Measurements from ENCODE around the gene RANBP1.
A peak's percentile ranks its signal among the peaks of the same experiment; 100 is the strongest.

RANBP1 gene

GRCh38 chr22:20140107-20140445 is 24.2 kb downstream of the RANBP1 start:
- H3K9ac ChIP-seq (ENCODE audit: low read length): no peak overlapping the region
- H3K4me3 ChIP-seq (ENCODE audit: low read length): no peak overlapping the region
- H3K4me1 ChIP-seq (ENCODE audit: control insufficient read depth, low read depth, low read length): no peaks in the 10 kb centered on the region
- H3K23ac ChIP-seq (ENCODE audit: low read length): no peak overlapping the region
- H3K27ac ChIP-seq (ENCODE audit: low read depth, low read length): no peak overlapping the region
- no peak overlapping the region for H3K18ac ChIP-seq (ENCODE audit: low read length)
- no peak overlapping the region for H4K8ac ChIP-seq (ENCODE audit: low read depth, low read length)
- DNase-seq: no peak
- no peak overlapping the region for H2BK5ac ChIP-seq (ENCODE audit: low read length)
- no peak overlapping the region for H3K4me2 ChIP-seq (ENCODE audit: low read length)
- H3K56ac ChIP-seq (ENCODE audit: low read length): no peak overlapping the region
- H3K27me3 ChIP-seq (ENCODE audit: insufficient read depth, low read length, poor library complexity): no peaks in the 10 kb centered on the region
- H2BK120ac ChIP-seq (ENCODE audit: low read depth, low read length): no peak overlapping the region
- no peaks in the 10 kb centered on the region for H3K36me3 ChIP-seq (ENCODE audit: control insufficient read depth, insufficient read depth, low read length)
- H4K5ac ChIP-seq (ENCODE audit: low read length): no peak overlapping the region
- H2AK5ac ChIP-seq (ENCODE audit: low read length): no peak overlapping the region
- WGBS (ENCODE audit: extremely low coverage, insufficient coverage, low lambda C conversion rate): no CpG with 5 or more reads among the region's 11 CpGs
- H2BK15ac ChIP-seq (replicated peaks; ENCODE audit: low read depth): no peak overlapping the region
- no peak overlapping the region for H3K4ac ChIP-seq (ENCODE audit: low read depth, low read length)
- H3K79me1 ChIP-seq (ENCODE audit: low read length): peaks cover 3% of the 10 kb centered on the region
- H3K79me2 ChIP-seq (ENCODE audit: control insufficient read depth, insufficient read depth, low read length): no peaks in the 10 kb centered on the region

DNA sequence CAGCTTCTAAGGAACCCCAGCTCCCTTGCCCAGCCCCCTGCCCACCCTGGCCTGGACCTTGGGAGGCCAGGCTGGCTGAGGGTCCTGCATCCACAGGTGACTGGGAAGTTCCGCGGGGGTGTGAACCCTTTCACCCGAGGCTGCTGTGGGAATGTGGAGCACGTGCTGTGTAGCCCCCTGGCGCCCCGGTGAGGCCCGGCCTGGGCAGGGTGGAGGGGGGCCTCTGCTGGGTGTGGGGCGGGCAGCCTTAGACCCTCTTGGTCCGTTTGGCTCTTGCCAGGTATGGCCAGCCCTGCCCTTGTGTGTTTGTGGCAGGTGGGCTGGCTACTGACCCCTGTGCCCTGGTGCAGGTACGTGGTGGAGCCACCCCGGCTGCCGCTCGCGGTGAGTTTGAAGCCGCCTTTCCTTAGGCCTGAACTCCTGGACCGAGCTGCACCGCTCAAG is 24.6 kb downstream of the RANBP1 start:
- H2BK5ac ChIP-seq (ENCODE audit: low read length): no peak overlapping the region
- no peak overlapping the region for H4K8ac ChIP-seq (ENCODE audit: low read depth, low read length)
- no peak overlapping the region for H4K5ac ChIP-seq (ENCODE audit: low read length)
- no peak overlapping the region for H2AK5ac ChIP-seq (ENCODE audit: low read length)
- H3K9ac ChIP-seq (ENCODE audit: low read length): no peak overlapping the region
- no peaks in the 10 kb centered on the region for H3K4me1 ChIP-seq (ENCODE audit: control insufficient read depth, low read depth, low read length)
- H3K4me3 ChIP-seq (ENCODE audit: low read length): no peak overlapping the region
- no peak overlapping the region for H3K23ac ChIP-seq (ENCODE audit: low read length)
- H3K4ac ChIP-seq (ENCODE audit: low read depth, low read length): no peak overlapping the region
- peaks cover 3% of the 10 kb centered on the region for H3K79me1 ChIP-seq (ENCODE audit: low read length)
- no peak overlapping the region for H3K4me2 ChIP-seq (ENCODE audit: low read length)
- no peak overlapping the region for H3K56ac ChIP-seq (ENCODE audit: low read length)
- H3K27me3 ChIP-seq (ENCODE audit: insufficient read depth, low read length, poor library complexity): no peaks in the 10 kb centered on the region
- H3K36me3 ChIP-seq (ENCODE audit: control insufficient read depth, insufficient read depth, low read length): no peaks in the 10 kb centered on the region
- H2BK15ac ChIP-seq (replicated peaks; ENCODE audit: low read depth): no peak overlapping the region
- H3K18ac ChIP-seq (ENCODE audit: low read length): no peak overlapping the region
- no peak overlapping the region for H3K27ac ChIP-seq (ENCODE audit: low read depth, low read length)
- DNase-seq: no peak
- WGBS (ENCODE audit: extremely low coverage, insufficient coverage, low lambda C conversion rate): no CpG with 5 or more reads among the region's 17 CpGs
- no peak overlapping the region for H2BK120ac ChIP-seq (ENCODE audit: low read depth, low read length)
- H3K79me2 ChIP-seq (ENCODE audit: control insufficient read depth, insufficient read depth, low read length): no peaks in the 10 kb centered on the region

DNA sequence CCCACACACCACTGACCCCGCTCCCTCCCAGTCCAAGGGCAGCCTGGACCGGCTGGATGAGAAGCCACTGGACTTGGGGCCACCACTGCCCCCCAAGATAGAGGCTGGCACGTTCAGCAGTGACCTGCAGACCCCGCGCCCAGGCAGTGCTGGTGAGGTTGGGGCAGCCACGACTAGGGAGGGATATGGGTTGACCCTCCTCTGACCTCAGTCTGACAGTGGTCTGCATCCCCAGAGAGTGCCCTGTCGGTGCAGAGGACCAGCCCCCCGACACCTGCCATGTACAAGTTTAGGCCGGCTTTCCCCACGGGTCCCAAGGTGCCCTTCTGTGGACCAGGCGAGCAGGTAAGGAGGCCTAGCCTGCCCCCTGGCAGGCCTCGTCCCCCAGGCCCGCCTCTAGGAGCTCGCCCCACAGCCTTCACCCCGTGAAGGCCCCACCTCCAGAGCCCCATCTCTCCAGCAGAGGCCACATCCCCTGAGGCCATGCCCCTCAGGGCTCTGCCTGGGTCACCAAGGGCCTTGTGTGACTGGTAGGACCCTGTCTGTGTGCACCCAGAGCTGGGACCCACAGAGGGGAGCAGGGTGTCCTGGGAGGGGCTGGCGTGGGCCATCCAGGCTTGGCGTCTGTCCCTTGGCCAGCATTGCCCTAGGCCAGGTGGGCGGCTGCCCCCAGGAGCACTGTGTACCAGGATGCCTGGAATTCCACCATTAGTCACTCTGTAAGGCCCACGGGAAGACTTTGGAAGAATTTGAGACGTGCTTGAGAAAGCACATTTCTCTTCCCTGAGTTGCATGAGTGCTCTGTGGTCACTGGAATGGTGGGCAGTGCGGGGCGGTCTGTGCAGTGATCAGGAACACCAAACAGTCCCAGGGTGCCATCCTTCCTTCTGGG is 25.5 kb downstream of the RANBP1 start:
- H3K4me2 ChIP-seq (ENCODE audit: low read length): no peak overlapping the region
- no CpG with 5 or more reads among the region's 22 CpGs for WGBS (ENCODE audit: extremely low coverage, insufficient coverage, low lambda C conversion rate)

GRCh38 chr22:20142711-20143621 is 27.1 kb downstream of the RANBP1 start:
- H3K4me3 ChIP-seq (ENCODE audit: low read length): no peak overlapping the region
- no peak overlapping the region for H2BK15ac ChIP-seq (replicated peaks; ENCODE audit: low read depth)
- no peak overlapping the region for H3K4ac ChIP-seq (ENCODE audit: low read depth, low read length)
- H4K8ac ChIP-seq (ENCODE audit: low read depth, low read length): no peak overlapping the region
- no peak overlapping the region for H3K4me2 ChIP-seq (ENCODE audit: low read length)
- H3K4me1 ChIP-seq (ENCODE audit: control insufficient read depth, low read depth, low read length): no peaks in the 10 kb centered on the region
- no peak for DNase-seq
- no peak overlapping the region for H3K56ac ChIP-seq (ENCODE audit: low read length)
- no peaks in the 10 kb centered on the region for H3K79me1 ChIP-seq (ENCODE audit: low read length)
- no peaks in the 10 kb centered on the region for H3K36me3 ChIP-seq (ENCODE audit: control insufficient read depth, insufficient read depth, low read length)
- H3K27ac ChIP-seq (ENCODE audit: low read depth, low read length): no peak overlapping the region
- no peak overlapping the region for H2BK5ac ChIP-seq (ENCODE audit: low read length)
- no peak overlapping the region for H3K9ac ChIP-seq (ENCODE audit: low read length)
- no peaks in the 10 kb centered on the region for H3K27me3 ChIP-seq (ENCODE audit: insufficient read depth, low read length, poor library complexity)
- no CpG with 5 or more reads among the region's 65 CpGs for WGBS (ENCODE audit: extremely low coverage, insufficient coverage, low lambda C conversion rate)
- H3K18ac ChIP-seq (ENCODE audit: low read length): no peak overlapping the region
- no peak overlapping the region for H4K5ac ChIP-seq (ENCODE audit: low read length)
- H3K23ac ChIP-seq (ENCODE audit: low read length): no peak overlapping the region
- H2BK120ac ChIP-seq (ENCODE audit: low read depth, low read length): no peak overlapping the region
- no peaks in the 10 kb centered on the region for H3K79me2 ChIP-seq (ENCODE audit: control insufficient read depth, insufficient read depth, low read length)
- H2AK5ac ChIP-seq (ENCODE audit: low read length): no peak overlapping the region

More for the DNA sequence above, 25.5 kb downstream of the RANBP1 start:
- H3K27ac ChIP-seq (ENCODE audit: low read depth, low read length): no peak overlapping the region
- no peak overlapping the region for H2AK5ac ChIP-seq (ENCODE audit: low read length)
- H3K23ac ChIP-seq (ENCODE audit: low read length): no peak overlapping the region
- no peak overlapping the region for H2BK5ac ChIP-seq (ENCODE audit: low read length)
- no peak overlapping the region for H3K56ac ChIP-seq (ENCODE audit: low read length)
- H3K4me1 ChIP-seq (ENCODE audit: control insufficient read depth, low read depth, low read length): no peaks in the 10 kb centered on the region
- no peak overlapping the region for H3K4ac ChIP-seq (ENCODE audit: low read depth, low read length)
- H3K79me1 ChIP-seq (ENCODE audit: low read length): peaks cover 2% of the 10 kb centered on the region
- H3K27me3 ChIP-seq (ENCODE audit: insufficient read depth, low read length, poor library complexity): no peaks in the 10 kb centered on the region
- no peak overlapping the region for H4K8ac ChIP-seq (ENCODE audit: low read depth, low read length)
- no peak overlapping the region for H3K9ac ChIP-seq (ENCODE audit: low read length)
- no peak overlapping the region for H2BK15ac ChIP-seq (replicated peaks; ENCODE audit: low read depth)
- H3K18ac ChIP-seq (ENCODE audit: low read length): no peak overlapping the region
- H3K36me3 ChIP-seq (ENCODE audit: control insufficient read depth, insufficient read depth, low read length): no peaks in the 10 kb centered on the region
- no peak overlapping the region for H2BK120ac ChIP-seq (ENCODE audit: low read depth, low read length)
- no peaks in the 10 kb centered on the region for H3K79me2 ChIP-seq (ENCODE audit: control insufficient read depth, insufficient read depth, low read length)
- DNase-seq: peak; percentile 40
- no peak overlapping the region for H4K5ac ChIP-seq (ENCODE audit: low read length)
- H3K4me3 ChIP-seq (ENCODE audit: low read length): no peak overlapping the region

DNA sequence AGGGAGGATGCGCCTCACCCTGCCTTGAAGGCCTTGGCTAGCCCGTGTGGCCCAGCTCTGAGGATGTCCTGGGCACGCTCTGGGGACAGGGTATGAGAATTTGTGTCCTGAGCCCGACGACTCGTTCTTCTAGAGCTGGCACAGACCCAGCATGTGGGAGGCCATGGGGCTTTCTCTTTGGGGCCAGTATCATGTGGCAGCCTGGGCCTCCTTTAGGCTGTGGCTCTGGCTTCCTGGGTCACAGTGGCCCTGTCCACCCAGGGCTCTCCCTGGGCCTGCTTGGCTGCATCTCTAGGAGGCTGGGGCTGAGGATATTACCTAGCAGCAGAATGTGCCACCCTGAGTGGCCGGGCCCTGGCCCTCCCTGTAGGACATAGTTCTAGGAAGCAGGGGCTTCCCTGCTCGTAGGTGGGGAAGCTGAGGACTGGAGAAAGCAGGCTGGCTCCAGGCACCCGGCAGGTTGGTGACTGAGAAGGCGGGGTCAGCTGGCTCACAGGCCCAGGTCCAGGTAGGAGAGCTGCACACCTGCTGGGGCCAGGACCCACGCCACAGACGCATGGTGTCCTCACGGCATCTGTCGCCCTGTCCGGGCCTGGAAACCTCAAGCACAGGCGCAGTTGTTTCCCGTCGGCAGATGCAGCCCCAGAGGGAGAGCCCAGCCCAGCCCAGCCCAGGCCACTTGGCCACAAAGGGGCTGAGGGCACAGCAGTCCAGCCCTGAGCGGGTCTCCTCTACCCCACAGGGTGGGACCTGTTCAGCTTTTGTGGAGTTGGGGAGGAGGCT is 28.2 kb downstream of the RANBP1 start:
- Histone ChIP-seq H2AK5ac (ENCODE audit: low read length) (no peak overlapping the region), H3K4me2 (ENCODE audit: low read length) (no peak overlapping the region), H3K56ac (ENCODE audit: low read length) (no peak overlapping the region), H3K27me3 (ENCODE audit: insufficient read depth, low read length, poor library complexity) (no peaks in the 10 kb centered on the region), H3K4me1 (ENCODE audit: control insufficient read depth, low read depth, low read length) (no peaks in the 10 kb centered on the region), H3K4me3 (ENCODE audit: low read length) (no peak overlapping the region), H3K23ac (ENCODE audit: low read length) (no peak overlapping the region), H3K79me2 (ENCODE audit: control insufficient read depth, insufficient read depth, low read length) (no peaks in the 10 kb centered on the region), H4K8ac (ENCODE audit: low read depth, low read length) (no peak overlapping the region), H4K5ac (ENCODE audit: low read length) (no peak overlapping the region), H3K4ac (ENCODE audit: low read depth, low read length) (no peak overlapping the region), H2BK120ac (ENCODE audit: low read depth, low read length) (no peak overlapping the region), H3K36me3 (ENCODE audit: control insufficient read depth, insufficient read depth, low read length) (no peaks in the 10 kb centered on the region), H3K18ac (ENCODE audit: low read length) (no peak overlapping the region), H3K9ac (ENCODE audit: low read length) (no peak overlapping the region), H2BK15ac (replicated peaks; ENCODE audit: low read depth) (no peak overlapping the region), H3K79me1 (ENCODE audit: low read length) (no peaks in the 10 kb centered on the region), H3K27ac (ENCODE audit: low read depth, low read length) (no peak overlapping the region), H2BK5ac (ENCODE audit: low read length) (no peak overlapping the region)
- no CpG with 5 or more reads among the region's 19 CpGs for WGBS (ENCODE audit: extremely low coverage, insufficient coverage, low lambda C conversion rate)
- no peak for DNase-seq
